Neural cell (in vitro differentiated cells): ENCODE results near the gene ARNT2. TPM values are rescaled to one million over a fixed set of nuclear protein-coding genes. Genes with fewer than 3 reads are reported as not detected.

ENCODE experiments used
- H2AFZ ChIP-seq: fragments of 200-600, 300-800 bp; sonication (generic), shearing (Covaris generic); 2 replicates; pipeline ENCODE4 v1.6.0; 2014; ENCODE audit warnings: low read depth, mild to moderate bottlenecking, antibody characterized with exemption, low read length, moderate library complexity
- H3F3A ChIP-seq: fragments of 200-600 bp; shearing (Covaris generic); 2 replicates; pipeline ENCODE4 v1.6.1; 2016; ENCODE audit warnings: mild to moderate bottlenecking, moderate library complexity, mixed read lengths, antibody characterized with exemption, low read length; ENCODE audit not compliant: insufficient read depth, poor library complexity, severe bottlenecking
- H3K27ac ChIP-seq: fragments of 200-600, 300-800 bp; sonication (generic), shearing (Covaris generic); 2 replicates; pipeline ENCODE4 v1.5.1; 2014; ENCODE audit warnings: mild to moderate bottlenecking, low read length, moderate library complexity
- H3K27me3 ChIP-seq: fragments of 300-800, 200-600 bp; sonication (generic), shearing (Covaris generic); 2 replicates; pipeline ENCODE4 v1.6.0; 2014; ENCODE audit warnings: mild to moderate bottlenecking, low read depth, low read length, moderate library complexity; ENCODE audit not compliant: insufficient read depth
- H3K36me3 ChIP-seq: fragments of 300-800, 200-600 bp; sonication (generic), shearing (Covaris generic); 2 replicates; pipeline ENCODE4 v1.5.1; 2014; ENCODE audit warnings: mild to moderate bottlenecking, antibody characterized with exemption, low read length, moderate library complexity; ENCODE audit not compliant: insufficient read depth
- H3K4me2 ChIP-seq: fragments of 300-800, 200-600 bp; sonication (generic), shearing (Covaris generic); 2 replicates; pipeline ENCODE4 v1.6.0; 2014; ENCODE audit warnings: mild to moderate bottlenecking, low read length
- H3K4me3 ChIP-seq: fragments of 300-800, 200-600 bp; sonication (generic), shearing (Covaris generic); 2 replicates; pipeline ENCODE4 v1.5.1; 2014; ENCODE audit warnings: mild to moderate bottlenecking, low read length, moderate library complexity
- H3K79me2 ChIP-seq: fragments of 200-600 bp; shearing (Covaris generic); replicated peaks from 2 replicates; pipeline ENCODE4 v1.6.0; 2014; ENCODE audit warnings: mild to moderate bottlenecking, low read length, moderate library complexity; ENCODE audit not compliant: insufficient read depth
- H3K9ac ChIP-seq: fragments of 300-800, 200-600 bp; sonication (generic), shearing (Covaris generic); 2 replicates; pipeline ENCODE4 v1.6.1; 2016; ENCODE audit warnings: mild to moderate bottlenecking, low read length, mixed read lengths
- H3K9me2 ChIP-seq: fragments of 200-600 bp; shearing (Covaris generic); 2 replicates; pipeline ENCODE4 v1.6.1; 2016; ENCODE audit warnings: mild to moderate bottlenecking, low read length, mixed read lengths; ENCODE audit not compliant: insufficient read depth
- H3K9me3 ChIP-seq: fragments of 200-600, 300-800 bp; sonication (generic), shearing (Covaris generic); 2 replicates; pipeline ENCODE4 v1.6.1; 2016; ENCODE audit warnings: mild to moderate bottlenecking, mixed run types, low read length, moderate library complexity, mixed read lengths
- H4K20me1 ChIP-seq: fragments of 200-600 bp; shearing (Covaris generic); 2 replicates; pipeline ENCODE4 v1.6.1; 2016; ENCODE audit warnings: mild to moderate bottlenecking, mixed run types; ENCODE audit not compliant: insufficient read depth
- EP300 ChIP-seq: fragments of 450-650 bp; conservative IDR thresholded peaks from 2 replicates; pipeline ENCODE4 v1.6.1; 2014; ENCODE audit warnings: antibody characterized with exemption, mild to moderate bottlenecking, moderate library complexity; ENCODE audit not compliant: poor library complexity, severe bottlenecking
- EZH2 ChIP-seq: fragments of 200-600, 300-800 bp; shearing (Covaris generic), sonication (generic); IDR thresholded peaks from 2 replicates; pipeline ENCODE4 v1.6.1; 2014; ENCODE audit warnings: antibody characterized with exemption, low read length, borderline replicate concordance, mild to moderate bottlenecking; ENCODE audit not compliant: insufficient read depth, poor library complexity, severe bottlenecking
- MXI1 ChIP-seq: fragments of 450-650 bp; conservative IDR thresholded peaks from 2 replicates; pipeline ENCODE4 v1.6.1; 2014; ENCODE audit warnings: antibody characterized with exemption, mild to moderate bottlenecking; ENCODE audit not compliant: poor library complexity, severe bottlenecking
- POLR2AphosphoS5 ChIP-seq: IDR thresholded peaks from 2 replicates; pipeline ENCODE4 v1.6.1; 2012
- RAD21 ChIP-seq: fragments of 450-650 bp; conservative IDR thresholded peaks from 2 replicates; pipeline ENCODE4 v1.6.1; 2014; ENCODE audit warnings: antibody characterized with exemption, mild to moderate bottlenecking, moderate library complexity
- SMC3 ChIP-seq: fragments of 450-650 bp; conservative IDR thresholded peaks from 2 replicates; pipeline ENCODE4 v1.6.1; 2014; ENCODE audit warnings: antibody characterized with exemption, mild to moderate bottlenecking, moderate library complexity; ENCODE audit not compliant: poor library complexity
- TAF1 ChIP-seq: IDR thresholded peaks from 2 replicates; pipeline ENCODE4 v1.6.1; 2012; ENCODE audit warnings: low read depth
- polyA plus RNA-seq: library from polyadenylated mRNA; depleted of rRNA; stranded (reverse); fragments of >200 nt; gene quantifications from 2 replicates; pipeline ENCODE4 v1.2.3, GENCODE V29; 2014
- TF ChIP-seq, protein P1 (sequence below): fragments of 450-650 bp; IDR thresholded peaks from 2 replicates; pipeline ENCODE4 v1.5.1; 2014; ENCODE audit warnings: antibody characterized with exemption, mild to moderate bottlenecking, moderate library complexity; ENCODE audit not compliant: poor library complexity, severe bottlenecking
- TF ChIP-seq, protein P2 (sequence below): IDR thresholded peaks from 2 replicates; pipeline ENCODE4 v1.6.1; 2012; ENCODE audit warnings: borderline replicate concordance

Gene ARNT2
- polyA plus RNA-seq, 1 donor from 2014 or later: 41.2 TPM

DNA sequence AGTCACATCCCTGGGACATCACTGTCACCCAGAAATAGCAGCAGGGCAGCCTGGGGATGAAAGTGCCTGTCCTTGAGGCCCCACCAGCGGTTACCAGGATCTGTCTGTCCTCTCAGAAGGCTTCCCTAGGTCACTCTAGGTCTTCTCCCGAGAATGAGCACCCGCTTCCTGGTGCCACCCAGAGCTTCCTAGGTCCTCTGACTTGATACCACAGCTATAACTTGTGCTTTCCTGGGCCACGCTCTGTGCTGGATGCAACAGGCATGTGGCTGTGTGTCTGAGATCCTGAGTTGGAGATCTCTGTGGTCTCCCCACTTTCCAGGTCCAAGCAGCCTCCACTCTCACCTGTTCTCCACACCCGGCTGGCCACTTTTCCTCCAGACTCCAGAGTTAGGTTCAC, 25.8 kb downstream of the ARNT2 start:
- H3K27ac ChIP-seq: no peak overlapping the region

DNA sequence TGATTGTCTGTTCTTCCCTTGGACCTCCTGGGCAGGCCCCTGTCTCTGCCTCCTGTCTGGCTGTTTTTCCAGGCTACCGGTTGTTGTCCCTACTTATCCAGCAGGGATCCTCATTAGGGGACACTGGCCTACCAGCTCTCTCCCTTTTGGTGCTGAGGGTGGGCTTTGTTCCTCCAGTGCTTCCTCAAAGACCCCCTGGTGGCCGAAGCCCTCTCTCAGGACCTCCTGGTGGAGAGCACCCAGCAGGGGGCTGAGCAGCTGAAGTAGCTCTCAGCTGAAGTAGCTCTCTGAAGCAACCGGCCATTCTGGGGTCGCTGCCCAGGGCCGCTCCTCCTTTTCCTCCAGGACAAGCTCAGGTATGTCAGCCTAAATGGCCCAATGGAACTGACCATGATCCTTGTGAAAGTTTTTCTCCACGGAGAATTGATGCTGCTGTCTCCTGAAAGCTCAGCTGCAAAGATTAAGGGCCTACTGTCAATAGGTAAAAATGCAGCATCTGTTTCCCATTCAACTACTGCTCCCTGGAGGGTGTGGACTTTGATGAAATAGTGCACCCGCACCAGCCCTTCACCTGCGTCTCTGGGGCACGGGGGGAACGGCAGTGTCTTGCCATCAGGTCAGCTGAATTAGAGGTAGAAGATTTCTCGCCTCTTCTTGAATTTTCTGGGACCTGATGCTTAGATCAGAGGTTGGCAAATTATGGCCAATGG, 27.6 kb downstream of the ARNT2 start:
- TF ChIP-seq TAF1 (no peak), EZH2 (no peak), SMC3 (no peak), POLR2AphosphoS5 (no peak), MXI1 (no peak), EP300 (no peak), RAD21 (no peak)
- TF ChIP-seq, protein P1, sequence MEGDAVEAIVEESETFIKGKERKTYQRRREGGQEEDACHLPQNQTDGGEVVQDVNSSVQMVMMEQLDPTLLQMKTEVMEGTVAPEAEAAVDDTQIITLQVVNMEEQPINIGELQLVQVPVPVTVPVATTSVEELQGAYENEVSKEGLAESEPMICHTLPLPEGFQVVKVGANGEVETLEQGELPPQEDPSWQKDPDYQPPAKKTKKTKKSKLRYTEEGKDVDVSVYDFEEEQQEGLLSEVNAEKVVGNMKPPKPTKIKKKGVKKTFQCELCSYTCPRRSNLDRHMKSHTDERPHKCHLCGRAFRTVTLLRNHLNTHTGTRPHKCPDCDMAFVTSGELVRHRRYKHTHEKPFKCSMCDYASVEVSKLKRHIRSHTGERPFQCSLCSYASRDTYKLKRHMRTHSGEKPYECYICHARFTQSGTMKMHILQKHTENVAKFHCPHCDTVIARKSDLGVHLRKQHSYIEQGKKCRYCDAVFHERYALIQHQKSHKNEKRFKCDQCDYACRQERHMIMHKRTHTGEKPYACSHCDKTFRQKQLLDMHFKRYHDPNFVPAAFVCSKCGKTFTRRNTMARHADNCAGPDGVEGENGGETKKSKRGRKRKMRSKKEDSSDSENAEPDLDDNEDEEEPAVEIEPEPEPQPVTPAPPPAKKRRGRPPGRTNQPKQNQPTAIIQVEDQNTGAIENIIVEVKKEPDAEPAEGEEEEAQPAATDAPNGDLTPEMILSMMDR: no peak
- TF ChIP-seq, protein P2, sequence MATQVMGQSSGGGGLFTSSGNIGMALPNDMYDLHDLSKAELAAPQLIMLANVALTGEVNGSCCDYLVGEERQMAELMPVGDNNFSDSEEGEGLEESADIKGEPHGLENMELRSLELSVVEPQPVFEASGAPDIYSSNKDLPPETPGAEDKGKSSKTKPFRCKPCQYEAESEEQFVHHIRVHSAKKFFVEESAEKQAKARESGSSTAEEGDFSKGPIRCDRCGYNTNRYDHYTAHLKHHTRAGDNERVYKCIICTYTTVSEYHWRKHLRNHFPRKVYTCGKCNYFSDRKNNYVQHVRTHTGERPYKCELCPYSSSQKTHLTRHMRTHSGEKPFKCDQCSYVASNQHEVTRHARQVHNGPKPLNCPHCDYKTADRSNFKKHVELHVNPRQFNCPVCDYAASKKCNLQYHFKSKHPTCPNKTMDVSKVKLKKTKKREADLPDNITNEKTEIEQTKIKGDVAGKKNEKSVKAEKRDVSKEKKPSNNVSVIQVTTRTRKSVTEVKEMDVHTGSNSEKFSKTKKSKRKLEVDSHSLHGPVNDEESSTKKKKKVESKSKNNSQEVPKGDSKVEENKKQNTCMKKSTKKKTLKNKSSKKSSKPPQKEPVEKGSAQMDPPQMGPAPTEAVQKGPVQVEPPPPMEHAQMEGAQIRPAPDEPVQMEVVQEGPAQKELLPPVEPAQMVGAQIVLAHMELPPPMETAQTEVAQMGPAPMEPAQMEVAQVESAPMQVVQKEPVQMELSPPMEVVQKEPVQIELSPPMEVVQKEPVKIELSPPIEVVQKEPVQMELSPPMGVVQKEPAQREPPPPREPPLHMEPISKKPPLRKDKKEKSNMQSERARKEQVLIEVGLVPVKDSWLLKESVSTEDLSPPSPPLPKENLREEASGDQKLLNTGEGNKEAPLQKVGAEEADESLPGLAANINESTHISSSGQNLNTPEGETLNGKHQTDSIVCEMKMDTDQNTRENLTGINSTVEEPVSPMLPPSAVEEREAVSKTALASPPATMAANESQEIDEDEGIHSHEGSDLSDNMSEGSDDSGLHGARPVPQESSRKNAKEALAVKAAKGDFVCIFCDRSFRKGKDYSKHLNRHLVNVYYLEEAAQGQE: no peak
- Histone ChIP-seq H3K27ac (no peak overlapping the region), H3K9ac (no peak overlapping the region), H2AFZ (no peak overlapping the region), H3K4me3 (no peak overlapping the region), H3K79me2 (peaks cover 18% of the 10 kb centered on the region), H3K9me3 (peaks cover 3% of the 10 kb centered on the region), H3K36me3 (no peaks in the 10 kb centered on the region), H4K20me1 (no peaks in the 10 kb centered on the region), H3K4me2 (no peak overlapping the region), H3F3A (no peaks in the 10 kb centered on the region), H3K27me3 (no peaks in the 10 kb centered on the region), H3K9me2 (no peaks in the 10 kb centered on the region)

More for the DNA sequence above, 25.8 kb downstream of the ARNT2 start:
- Histone ChIP-seq H3K36me3 (no peaks in the 10 kb centered on the region), H4K20me1 (no peaks in the 10 kb centered on the region), H3K79me2 (peaks cover 33% of the 10 kb centered on the region), H2AFZ (no peak overlapping the region), H3K9me3 (peaks cover 3% of the 10 kb centered on the region), H3K4me2 (no peak overlapping the region), H3K4me3 (no peak overlapping the region), H3K9me2 (no peaks in the 10 kb centered on the region), H3K27me3 (no peaks in the 10 kb centered on the region), H3K9ac (no peak overlapping the region), H3F3A (no peaks in the 10 kb centered on the region)
- TF ChIP-seq MXI1: no peak
- TF ChIP-seq EZH2: no peak
- TF ChIP-seq, protein P2: no peak
- TF ChIP-seq, protein P1: no peak
